ENCODE measurements around the gene BMP3. TPM values are rescaled to one million over a fixed set of nuclear protein-coding genes. Genes with fewer than 3 reads are reported as not detected.

BMP3 gene
- total RNA-seq, 1 donor from 2014 or later, result not detected

- Histone ChIP-seq H4K20me1 (ENCODE audit: insufficient read depth, low read length) (no peaks in the 10 kb centered on the region), H3K27ac (ENCODE audit: low read depth, low read length) (no peak overlapping the region), H3K4me2 (ENCODE audit: low read length) (no peak overlapping the region), H3K9me3 (ENCODE audit: insufficient read depth, low read depth, low read length) (no peaks in the 10 kb centered on the region), H3K79me2 (ENCODE audit: insufficient read depth, low read length) (no peaks in the 10 kb centered on the region), H3K4me1 (ENCODE audit: insufficient read depth, low read length) (no peaks in the 10 kb centered on the region), H3K4me3 (ENCODE audit: insufficient read depth, low read depth, low read length) (no peak overlapping the region), H3K9ac (ENCODE audit: low read length) (no peak overlapping the region), H3K27me3 (ENCODE audit: insufficient read depth, low read length) (peaks cover 3% of the 10 kb centered on the region), H3K36me3 (ENCODE audit: insufficient read depth, low read length) (no peaks in the 10 kb centered on the region), H2AFZ (ENCODE audit: low read depth, low read length) (no peak overlapping the region)
- Mint-ChIP-seq H3K27ac (ENCODE audit: unreplicated experiment) (no peak overlapping the region), H3K36me3 (ENCODE audit: low read depth, unreplicated experiment) (no peaks in the 10 kb centered on the region), H3K4me3 (ENCODE audit: unreplicated experiment) (no peak overlapping the region), H3K4me1 (ENCODE audit: low read depth, unreplicated experiment) (peaks cover 2% of the 10 kb centered on the region), H3K27me3 (ENCODE audit: low read depth, unreplicated experiment) (no peaks in the 10 kb centered on the region), H3K9me3 (ENCODE audit: unreplicated experiment) (no peaks in the 10 kb centered on the region)
- TF ChIP-seq EZH2 (IDR thresholded peaks at IDR 0.05; ENCODE audit: insufficient read depth, low read length) (no peak), CTCF (IDR thresholded peaks at IDR 0.05; ENCODE audit: insufficient read depth, low read depth, low read length) (no peak)
- DNase-seq (ENCODE audit: low read depth) (no peak), FAIRE-seq (no peak)
Observed at GRCh38 chr4:81060587-81061343, 30.3 kb downstream of the BMP3 start.

- Mint-ChIP-seq H3K4me1 (ENCODE audit: low read depth, unreplicated experiment) (peaks cover 2% of the 10 kb centered on the region), H3K27me3 (ENCODE audit: low read depth, unreplicated experiment) (no peaks in the 10 kb centered on the region), H3K27ac (ENCODE audit: unreplicated experiment) (no peak overlapping the region), H3K36me3 (ENCODE audit: low read depth, unreplicated experiment) (no peaks in the 10 kb centered on the region), H3K4me3 (ENCODE audit: unreplicated experiment) (no peak overlapping the region), H3K9me3 (ENCODE audit: unreplicated experiment) (no peaks in the 10 kb centered on the region)
- H3K27me3 ChIP-seq (ENCODE audit: insufficient read depth, low read length), result peaks cover 3% of the 10 kb centered on the region
- no peaks in the 10 kb centered on the region for H3K79me2 ChIP-seq (ENCODE audit: insufficient read depth, low read length)
- no peaks in the 10 kb centered on the region for H3K36me3 ChIP-seq (ENCODE audit: insufficient read depth, low read length)
- no peaks in the 10 kb centered on the region for H4K20me1 ChIP-seq (ENCODE audit: insufficient read depth, low read length)
- no peak overlapping the region for H3K4me3 ChIP-seq (ENCODE audit: insufficient read depth, low read depth, low read length)
- no peak overlapping the region for H3K9ac ChIP-seq (ENCODE audit: low read length)
- FAIRE-seq (no peak), DNase-seq (ENCODE audit: low read depth) (no peak)
- no peak overlapping the region for H3K27ac ChIP-seq (ENCODE audit: low read depth, low read length)
- no peaks in the 10 kb centered on the region for H3K4me1 ChIP-seq (ENCODE audit: insufficient read depth, low read length)
- no peaks in the 10 kb centered on the region for H3K9me3 ChIP-seq (ENCODE audit: insufficient read depth, low read depth, low read length)
- H2AFZ ChIP-seq (ENCODE audit: low read depth, low read length), result no peak overlapping the region
- H3K4me2 ChIP-seq (ENCODE audit: low read length), result no peak overlapping the region
- TF ChIP-seq EZH2 (IDR thresholded peaks at IDR 0.05; ENCODE audit: insufficient read depth, low read length) (no peak), CTCF (IDR thresholded peaks at IDR 0.05; ENCODE audit: insufficient read depth, low read depth, low read length) (no peak)
Observed at GRCh38 chr4:81061344-81061730, 30.8 kb downstream of the BMP3 start.

- Histone ChIP-seq H2AFZ (ENCODE audit: low read depth, low read length) (no peak overlapping the region), H3K4me3 (ENCODE audit: insufficient read depth, low read depth, low read length) (no peak overlapping the region), H3K9me3 (ENCODE audit: insufficient read depth, low read depth, low read length) (no peaks in the 10 kb centered on the region), H3K9ac (ENCODE audit: low read length) (no peak overlapping the region), H3K36me3 (ENCODE audit: insufficient read depth, low read length) (no peaks in the 10 kb centered on the region), H3K27ac (ENCODE audit: low read depth, low read length) (no peak overlapping the region), H3K4me1 (ENCODE audit: insufficient read depth, low read length) (no peaks in the 10 kb centered on the region), H3K79me2 (ENCODE audit: insufficient read depth, low read length) (no peaks in the 10 kb centered on the region), H3K27me3 (ENCODE audit: insufficient read depth, low read length) (peaks cover 3% of the 10 kb centered on the region), H3K4me2 (ENCODE audit: low read length) (no peak overlapping the region), H4K20me1 (ENCODE audit: insufficient read depth, low read length) (no peaks in the 10 kb centered on the region)
- Mint-ChIP-seq H3K27ac (ENCODE audit: unreplicated experiment) (no peak overlapping the region), H3K4me1 (ENCODE audit: low read depth, unreplicated experiment) (peaks cover 2% of the 10 kb centered on the region), H3K4me3 (ENCODE audit: unreplicated experiment) (no peak overlapping the region), H3K27me3 (ENCODE audit: low read depth, unreplicated experiment) (no peaks in the 10 kb centered on the region), H3K9me3 (ENCODE audit: unreplicated experiment) (no peaks in the 10 kb centered on the region), H3K36me3 (ENCODE audit: low read depth, unreplicated experiment) (no peaks in the 10 kb centered on the region)
- FAIRE-seq (no peak), DNase-seq (ENCODE audit: low read depth) (no peak)
- TF ChIP-seq EZH2 (IDR thresholded peaks at IDR 0.05; ENCODE audit: insufficient read depth, low read length) (no peak), CTCF (IDR thresholded peaks at IDR 0.05; ENCODE audit: insufficient read depth, low read depth, low read length) (no peak)
Observed at GRCh38 chr4:81062001-81062400, 31.5 kb downstream of the BMP3 start.

All from astrocyte (in vitro differentiated cells and primary cell).